ENCODE results near the gene HSPA1B. TPM values are rescaled to one million over a fixed set of nuclear protein-coding genes. Genes with fewer than 3 reads are reported as not detected.
A peak's percentile ranks its signal among the peaks of the same experiment; 100 is the strongest.
"Not testable (repeated sequence)": the region's sequence is repeated elsewhere in the genome, so short reads cannot be mapped to it uniquely, and the experiment has no call there.

Gene HSPA1B
- total and polyA plus RNA-seq, 3 experiments from 2014 or later: 5.0 to 81.4 (median 80.9) TPM

DNA sequence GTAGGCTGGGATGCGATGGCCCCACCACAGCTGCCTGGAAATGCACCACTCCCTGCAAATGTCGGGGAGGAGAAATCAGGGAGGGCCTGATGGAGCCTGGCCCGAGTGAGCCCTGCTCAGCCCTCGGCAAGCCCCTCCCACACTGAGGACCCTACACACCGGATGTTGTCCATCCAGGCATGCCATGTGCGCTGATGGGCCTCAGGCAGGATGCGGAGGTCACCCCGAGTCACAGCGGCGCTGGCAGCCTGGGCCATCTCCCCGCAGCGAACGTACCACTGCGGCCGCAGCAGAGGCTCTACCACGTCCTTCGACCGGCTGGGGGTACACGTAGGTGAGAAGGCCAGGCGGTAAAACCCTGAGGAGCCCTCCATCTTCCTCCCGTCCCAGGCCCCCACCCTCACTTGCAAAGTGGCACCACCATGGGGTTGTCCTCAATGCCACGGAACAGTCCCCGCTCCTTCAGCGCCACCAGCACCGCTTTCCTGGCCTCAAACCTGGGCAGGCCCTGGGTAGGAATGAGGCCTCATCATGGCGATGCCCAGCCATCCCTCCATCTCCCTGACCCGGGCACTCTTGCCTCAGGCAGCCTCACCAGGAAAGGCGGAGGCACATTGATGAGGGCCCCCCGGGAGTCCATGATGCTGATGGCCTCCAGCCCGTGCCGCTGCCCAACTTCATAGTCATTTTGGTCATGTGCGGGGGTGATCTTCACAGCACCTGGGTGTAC lies 45.2 kb upstream of the HSPA1B start:
- no peaks in the 10 kb centered on the region for H3K9me3 ChIP-seq (ENCODE audit: low read length)
- no peak overlapping the region for H3K4me3 ChIP-seq (ENCODE audit: low read length)
- H3K9me3 Mint-ChIP-seq: no peaks in the 10 kb centered on the region
- H3K4me1 ChIP-seq (ENCODE audit: insufficient read depth, low read length): peaks cover 5% of the 10 kb centered on the region
- H3K36me3 ChIP-seq (ENCODE audit: insufficient read depth, low read length): peaks cover 27% of the 10 kb centered on the region
- ChIA-PET CTCF (interaction anchor here (1.5 kb wide), 1 partner anchor 9 kb away, joined by 4 read pairs; no protein-coding TSS in a partner anchor), POLR2A (no interaction called here)
- H3K27ac Mint-ChIP-seq: no peak overlapping the region
- H3K27ac ChIP-seq (ENCODE audit: low read depth, low read length): no peak overlapping the region
- H3K27me3 ChIP-seq (ENCODE audit: insufficient read depth, low read length, poor library complexity, severe bottlenecking): no peaks in the 10 kb centered on the region
- peaks cover 6 to 7% (median 6%) of the 10 kb centered on the region in 3 donors for H3K4me1 Mint-ChIP-seq
- H3K27me3 Mint-ChIP-seq: no peaks in the 10 kb centered on the region
- no peak for DNase-seq
- peak overlapping the region in 1 of 7 donors; percentile 13 for H3K4me3 Mint-ChIP-seq
- peaks cover 4 to 62% (median 7%) of the 10 kb centered on the region in 3 donors for H3K36me3 Mint-ChIP-seq

DNA sequence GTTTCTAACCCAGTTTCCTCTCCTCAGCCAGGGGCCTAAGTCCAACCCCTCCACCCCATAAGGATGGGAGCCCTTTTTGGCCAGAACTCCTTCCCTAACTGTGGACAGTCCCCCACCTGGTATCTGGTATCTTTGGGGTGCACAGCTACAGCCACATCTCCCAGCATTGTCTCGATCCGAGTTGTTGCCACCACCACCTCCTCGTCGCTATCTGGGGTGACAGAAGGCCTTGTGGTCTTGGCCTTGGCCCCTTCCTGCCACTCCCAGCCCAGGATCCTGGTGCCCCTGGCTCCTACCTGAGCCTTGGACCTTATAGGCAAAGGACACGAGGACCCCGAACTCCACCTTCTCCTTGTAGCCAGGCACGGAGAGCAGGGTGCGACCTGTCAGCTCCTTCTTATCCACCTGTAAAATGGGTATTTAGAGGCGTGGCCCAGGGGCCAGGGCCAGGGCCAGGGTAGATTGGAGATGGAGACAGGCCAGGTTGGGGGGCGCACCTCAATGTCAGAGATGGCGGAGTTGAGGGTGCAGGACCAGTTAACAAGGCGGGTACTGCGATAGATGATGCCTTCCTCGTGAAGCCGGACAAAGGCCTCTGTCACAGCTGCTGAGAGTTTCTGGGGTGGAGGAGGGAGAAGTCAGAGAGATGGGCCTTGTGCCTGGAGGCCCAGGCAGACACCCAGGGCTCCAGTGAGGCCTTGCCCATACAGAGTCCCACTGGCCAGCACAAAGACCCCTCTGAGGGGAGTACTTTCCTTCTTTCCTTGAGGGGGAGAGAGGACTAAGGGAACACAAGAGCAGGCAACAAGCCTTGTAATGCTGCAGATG lies 43.2 kb upstream of the HSPA1B start:
- peak overlapping the region in 3 of 8 donors; percentile 37 to 90 (median 38) for H3K27ac Mint-ChIP-seq

DNA sequence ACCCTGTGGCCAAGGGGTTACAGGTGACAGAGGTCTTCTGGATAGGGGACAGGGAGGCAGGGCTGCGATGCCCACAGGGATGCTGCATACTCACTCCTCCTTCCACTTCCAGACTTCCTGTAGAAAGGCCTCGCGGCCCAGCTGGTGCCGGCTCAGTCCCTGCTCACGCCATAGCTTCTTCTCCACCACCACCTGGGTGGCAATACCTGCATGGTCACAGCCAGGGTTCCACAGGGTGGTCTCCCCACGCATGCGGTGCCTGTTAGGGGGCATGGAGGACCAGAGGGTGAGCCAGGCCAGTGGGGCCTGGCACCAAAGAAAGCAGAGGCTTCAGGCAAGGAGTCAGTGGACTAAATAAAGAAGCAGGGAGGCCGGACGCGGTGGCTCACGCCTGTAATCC lies 42.1 kb upstream of the HSPA1B start:
- Mint-ChIP-seq H3K27me3 (no peaks in the 10 kb centered on the region), H3K27ac (no peak overlapping the region), H3K4me3 (no peak overlapping the region), H3K36me3 (peaks cover 5 to 52% (median 5%) of the 10 kb centered on the region in 3 donors), H3K9me3 (no peaks in the 10 kb centered on the region), H3K4me1 (peaks cover 0 to 2% (median under 1%) of the 10 kb centered on the region in 3 donors)
- CTCF ChIA-PET: interaction anchor here (0.9 to 1.2 kb wide), 3 partner anchors 10 to 21 kb away, joined by 3 to 5 read pairs (median 3); partner anchors contain the start of gene LSM2
- Histone ChIP-seq H3K4me3 (ENCODE audit: low read length) (no peak overlapping the region), H3K27ac (ENCODE audit: low read depth, low read length) (no peak overlapping the region), H3K36me3 (ENCODE audit: insufficient read depth, low read length) (peaks cover 27% of the 10 kb centered on the region), H3K4me1 (ENCODE audit: insufficient read depth, low read length) (no peaks in the 10 kb centered on the region), H3K9me3 (ENCODE audit: low read length) (no peaks in the 10 kb centered on the region), H3K27me3 (ENCODE audit: insufficient read depth, low read length, poor library complexity, severe bottlenecking) (no peaks in the 10 kb centered on the region)
- POLR2A ChIA-PET: no interaction called here
- DNase-seq: no peak

More for the DNA sequence above, 43.2 kb upstream of the HSPA1B start:
- H3K36me3 Mint-ChIP-seq: peaks cover 4 to 58% (median 5%) of the 10 kb centered on the region in 3 donors
- H3K27me3 Mint-ChIP-seq: no peaks in the 10 kb centered on the region
- Histone ChIP-seq H3K9me3 (ENCODE audit: low read length) (no peaks in the 10 kb centered on the region), H3K27ac (ENCODE audit: low read depth, low read length) (no peak overlapping the region), H3K36me3 (ENCODE audit: insufficient read depth, low read length) (peaks cover 27% of the 10 kb centered on the region), H3K4me1 (ENCODE audit: insufficient read depth, low read length) (no peaks in the 10 kb centered on the region), H3K27me3 (ENCODE audit: insufficient read depth, low read length, poor library complexity, severe bottlenecking) (no peaks in the 10 kb centered on the region), H3K4me3 (ENCODE audit: low read length) (no peak overlapping the region)
- ChIA-PET CTCF (interaction anchor here (0.9 to 1.5 kb wide), 4 partner anchors 11 to 54 kb away, joined by 3 to 5 read pairs (median 3); partner anchors contain the start of gene LSM2), POLR2A (no interaction called here)
- DNase-seq: no peak
- no peaks in the 10 kb centered on the region for H3K9me3 Mint-ChIP-seq
- no peaks in the 10 kb centered on the region for H3K4me1 Mint-ChIP-seq
- no peak overlapping the region for H3K4me3 Mint-ChIP-seq

DNA sequence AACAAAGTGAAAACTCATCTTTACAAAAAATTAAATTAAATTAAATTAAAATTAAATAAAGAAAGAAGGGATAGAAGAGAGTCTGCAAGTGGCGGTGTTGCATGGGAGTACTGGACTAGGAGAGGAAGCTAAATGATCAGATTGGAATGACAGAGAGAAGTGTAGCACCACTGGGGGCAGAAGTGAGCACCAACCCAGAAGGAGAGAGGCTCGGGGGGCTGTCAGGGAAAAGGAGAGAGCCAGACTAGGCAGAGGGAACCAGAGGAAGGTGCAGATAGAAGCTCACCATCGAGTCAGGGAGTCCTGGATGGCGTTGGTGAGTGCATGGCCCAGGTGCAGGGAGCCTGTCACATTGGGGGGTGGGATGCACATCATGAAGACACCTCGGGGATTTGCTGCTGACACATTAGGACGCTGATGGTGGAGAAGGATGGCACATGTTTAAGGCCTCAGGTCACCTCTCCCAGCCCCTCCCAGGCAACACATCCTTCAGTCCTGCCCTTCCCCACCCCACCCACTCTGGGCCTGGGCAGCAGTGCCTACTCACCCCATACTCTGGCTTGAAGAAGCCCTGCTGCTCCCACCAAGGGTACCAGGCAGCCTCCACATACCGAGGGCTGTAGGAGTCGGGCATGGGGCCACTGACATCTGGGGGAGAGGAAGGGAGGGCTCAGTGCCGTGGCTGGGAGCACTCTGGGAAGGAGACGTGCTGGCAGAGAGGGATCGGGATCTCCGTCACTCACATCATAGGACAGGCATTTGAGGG lies 36.0 kb upstream of the HSPA1B start:
- Mint-ChIP-seq H3K4me1 (peaks cover 25 to 39% (median 28%) of the 10 kb centered on the region in 3 donors), H3K9me3 (no peaks in the 10 kb centered on the region), H3K4me3 (peak overlapping the region in 1 of 7 donors; percentile 65), H3K36me3 (peaks cover 3 to 38% (median 5%) of the 10 kb centered on the region in 3 donors), H3K27ac (peak overlapping the region in 7 of 8 donors; percentile 49 to 78 (median 64)), H3K27me3 (no peaks in the 10 kb centered on the region)
- no peak overlapping the region for H3K4me3 ChIP-seq (ENCODE audit: low read length)
- peaks cover 4% of the 10 kb centered on the region for H3K36me3 ChIP-seq (ENCODE audit: insufficient read depth, low read length)
- CTCF ChIA-PET: interaction anchor here (0.6 to 2.5 kb wide), 9 partner anchors 9 to 61 kb away, joined by 3 to 7 read pairs (median 4); partner anchors contain the start of genes HSPA1B, LSM2 and VWA7
- H3K4me1 ChIP-seq (ENCODE audit: insufficient read depth, low read length): peaks cover 27% of the 10 kb centered on the region
- POLR2A ChIA-PET: interaction anchor here (0.6 kb wide), 2 partner anchors 58 to 67 kb away, joined by 3 to 4 read pairs; no protein-coding TSS in a partner anchor
- DNase-seq: peak in 1 of 5 donors; percentile 28
- no peak overlapping the region for H3K27ac ChIP-seq (ENCODE audit: low read depth, low read length)
- H3K27me3 ChIP-seq (ENCODE audit: insufficient read depth, low read length, poor library complexity, severe bottlenecking): no peaks in the 10 kb centered on the region
- no peaks in the 10 kb centered on the region for H3K9me3 ChIP-seq (ENCODE audit: low read length)

DNA sequence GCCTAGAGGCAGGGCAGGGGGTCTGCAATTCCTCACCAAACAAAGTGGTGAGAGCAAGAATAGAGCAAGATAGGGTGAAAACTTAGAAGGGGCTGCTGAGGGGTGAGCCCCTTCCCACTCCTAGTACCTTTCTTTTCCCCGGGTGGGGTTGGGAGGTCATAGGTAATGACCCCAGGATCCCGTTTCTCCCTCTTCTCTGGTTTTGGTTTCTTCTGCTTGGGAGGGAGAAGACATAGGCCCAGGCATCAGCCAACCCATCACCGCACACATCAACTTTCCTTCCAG lies 35.5 kb upstream of the HSPA1B start:
- H3K27ac Mint-ChIP-seq: peak overlapping the region in 1 of 8 donors; percentile 63
- ChIA-PET POLR2A (interaction anchor here (0.6 kb wide), 1 partner anchor 68 kb away, joined by 4 read pairs; no protein-coding TSS in a partner anchor), CTCF (interaction anchor here (1.2 to 2.1 kb wide), 4 partner anchors 13 to 54 kb away, joined by 3 to 5 read pairs (median 4); partner anchors contain the start of genes LSM2 and VWA7)
- H3K4me3 Mint-ChIP-seq: peak overlapping the region in 1 of 7 donors; percentile 60
- no peaks in the 10 kb centered on the region for H3K27me3 ChIP-seq (ENCODE audit: insufficient read depth, low read length, poor library complexity, severe bottlenecking)
- no peak overlapping the region for H3K4me3 ChIP-seq (ENCODE audit: low read length)
- peaks cover 4% of the 10 kb centered on the region for H3K36me3 ChIP-seq (ENCODE audit: insufficient read depth, low read length)
- H3K9me3 Mint-ChIP-seq: no peaks in the 10 kb centered on the region
- H3K27me3 Mint-ChIP-seq: no peaks in the 10 kb centered on the region
- no peaks in the 10 kb centered on the region for H3K9me3 ChIP-seq (ENCODE audit: low read length)
- H3K36me3 Mint-ChIP-seq: peaks cover 3 to 37% (median 5%) of the 10 kb centered on the region in 3 donors
- peaks cover 32% of the 10 kb centered on the region for H3K4me1 ChIP-seq (ENCODE audit: insufficient read depth, low read length)
- H3K4me1 Mint-ChIP-seq: peaks cover 28 to 44% (median 31%) of the 10 kb centered on the region in 3 donors
- no peak overlapping the region for H3K27ac ChIP-seq (ENCODE audit: low read depth, low read length)
- DNase-seq: no peak

DNA sequence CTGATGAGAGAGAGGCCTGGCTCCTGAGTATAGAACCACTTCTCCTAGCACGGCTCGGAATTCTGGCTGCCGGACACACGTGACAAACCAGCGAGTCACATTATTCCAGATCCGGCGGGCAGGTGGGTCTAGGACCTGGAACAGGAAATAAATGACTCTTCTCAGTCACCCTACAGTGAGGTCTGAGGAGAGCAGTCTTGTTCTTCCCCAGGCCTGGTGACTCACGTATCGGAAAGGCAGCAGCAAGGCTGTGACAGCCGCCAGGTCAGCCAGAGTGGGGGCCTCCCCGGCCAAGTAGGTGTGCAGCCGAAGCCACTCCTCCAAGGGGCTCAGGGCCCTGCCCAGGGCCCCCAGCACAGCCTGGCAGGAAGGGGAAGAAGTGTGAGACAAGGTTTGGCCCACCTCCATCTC lies 34.8 kb upstream of the HSPA1B start:
- Mint-ChIP-seq H3K27ac (peak overlapping the region in 4 of 8 donors; percentile 11 to 69 (median 46)), H3K9me3 (no peaks in the 10 kb centered on the region), H3K4me3 (peak overlapping the region in 1 of 7 donors; percentile 31), H3K27me3 (no peaks in the 10 kb centered on the region), H3K36me3 (peaks cover 3 to 37% (median 5%) of the 10 kb centered on the region in 3 donors), H3K4me1 (peaks cover 36 to 51% (median 39%) of the 10 kb centered on the region in 3 donors)
- CTCF ChIA-PET: no interaction called here
- H3K4me1 ChIP-seq (ENCODE audit: insufficient read depth, low read length): peaks cover 39% of the 10 kb centered on the region
- no peaks in the 10 kb centered on the region for H3K27me3 ChIP-seq (ENCODE audit: insufficient read depth, low read length, poor library complexity, severe bottlenecking)
- no peak for DNase-seq
- H3K27ac ChIP-seq (ENCODE audit: low read depth, low read length): no peak overlapping the region
- no peaks in the 10 kb centered on the region for H3K9me3 ChIP-seq (ENCODE audit: low read length)
- no peak overlapping the region for H3K4me3 ChIP-seq (ENCODE audit: low read length)
- POLR2A ChIA-PET: no interaction called here
- peaks cover 4% of the 10 kb centered on the region for H3K36me3 ChIP-seq (ENCODE audit: insufficient read depth, low read length)

DNA sequence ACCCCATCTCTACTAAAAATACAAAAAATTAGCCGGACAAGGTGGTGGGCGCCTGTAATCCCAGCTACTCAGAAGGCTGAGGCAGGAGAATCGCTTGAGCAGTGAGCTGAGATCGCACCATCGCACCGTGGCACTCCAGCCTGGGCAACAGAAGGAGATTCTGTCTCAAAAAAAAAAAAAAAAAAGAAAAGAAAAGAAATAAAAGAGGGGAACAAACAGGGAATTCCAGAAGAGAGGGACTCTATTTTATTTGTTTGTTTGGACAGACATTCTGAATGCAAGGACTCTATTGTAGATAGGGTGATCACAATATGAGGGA lies 33.7 kb upstream of the HSPA1B start:
- H3K4me1 ChIP-seq (ENCODE audit: insufficient read depth, low read length): peaks cover 46% of the 10 kb centered on the region

More for the DNA sequence above, 33.7 kb upstream of the HSPA1B start:
- H3K9me3 Mint-ChIP-seq; H3K9me3 ChIP-seq (ENCODE audit: low read length); H3K27me3 Mint-ChIP-seq; H3K27me3 ChIP-seq (ENCODE audit: insufficient read depth, low read length, poor library complexity, severe bottlenecking); DNase-seq; H3K36me3 ChIP-seq (ENCODE audit: insufficient read depth, low read length); POLR2A ChIA-PET: not testable (repeated sequence)
- peak overlapping the region; percentile 82 for H3K4me3 ChIP-seq (ENCODE audit: low read length)
- Mint-ChIP-seq H3K4me1 (peaks cover 38 to 60% (median 40%) of the 10 kb centered on the region in 3 donors), H3K27ac (peak overlapping the region; percentile 65 to 96 (median 88)), H3K36me3 (peaks cover 3 to 35% (median 5%) of the 10 kb centered on the region in 3 donors), H3K4me3 (peak overlapping the region; percentile 72 to 97 (median 94))
- CTCF ChIA-PET: interaction anchor here (1.5 kb wide), 1 partner anchor 24 kb away, joined by 4 read pairs; no protein-coding TSS in a partner anchor
- peak overlapping the region; percentile 87 for H3K27ac ChIP-seq (ENCODE audit: low read depth, low read length)
